Epidermal melanocyte (primary cell): ENCODE results near the gene LAMA4.

Experiments used
- DNase-seq: peaks from one replicate; pipeline ENCODE4 v3.0.0; 2011; ENCODE audit warnings: low spot score; ENCODE audit not compliant: insufficient read length

The LAMA4 gene

DNA sequence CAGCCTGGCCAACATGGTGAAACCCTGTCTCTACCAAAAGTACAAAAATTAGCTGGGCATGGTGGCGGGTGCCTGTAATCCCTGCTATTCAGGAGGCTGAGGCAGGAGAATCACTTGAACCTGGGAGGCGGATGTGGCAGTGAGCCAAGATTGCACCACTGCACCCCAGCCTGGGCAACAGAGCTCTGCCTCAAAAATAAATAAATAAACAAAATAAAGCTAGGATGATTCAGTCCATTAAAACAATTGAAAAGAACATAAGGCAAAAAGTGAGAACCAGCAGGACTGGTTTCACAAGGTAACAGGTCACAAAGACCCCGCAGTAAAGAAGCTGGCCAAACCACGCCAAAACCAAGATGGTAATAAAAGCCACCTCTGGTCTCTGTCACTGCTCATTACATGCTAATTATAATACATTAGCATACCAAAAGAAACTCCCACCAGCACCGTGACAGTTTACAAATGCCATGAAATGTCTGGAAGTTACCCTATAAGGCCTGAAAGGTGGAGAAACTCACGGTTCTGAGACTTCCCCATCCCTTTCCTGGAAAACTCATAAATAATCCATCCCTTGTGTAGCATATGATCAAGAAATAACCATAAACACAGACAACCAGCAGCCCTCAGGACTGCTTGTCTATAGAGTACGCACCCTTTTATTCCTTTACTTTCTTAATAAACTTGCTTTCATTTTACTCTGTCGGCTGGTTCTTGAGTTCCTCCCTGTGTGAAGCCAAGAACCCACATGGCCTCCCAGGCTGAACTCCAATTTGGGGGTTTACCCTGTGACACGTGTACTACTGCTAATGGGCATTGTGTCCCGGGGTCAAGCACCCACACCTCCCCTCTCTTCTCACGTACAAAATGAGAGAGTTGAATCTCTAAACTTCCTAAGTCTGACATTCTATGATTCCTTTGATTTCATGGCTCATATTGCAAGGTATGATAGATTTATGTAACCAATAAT is 10.2 kb downstream of the LAMA4 start:
- DNase-seq, result no peak

DNA sequence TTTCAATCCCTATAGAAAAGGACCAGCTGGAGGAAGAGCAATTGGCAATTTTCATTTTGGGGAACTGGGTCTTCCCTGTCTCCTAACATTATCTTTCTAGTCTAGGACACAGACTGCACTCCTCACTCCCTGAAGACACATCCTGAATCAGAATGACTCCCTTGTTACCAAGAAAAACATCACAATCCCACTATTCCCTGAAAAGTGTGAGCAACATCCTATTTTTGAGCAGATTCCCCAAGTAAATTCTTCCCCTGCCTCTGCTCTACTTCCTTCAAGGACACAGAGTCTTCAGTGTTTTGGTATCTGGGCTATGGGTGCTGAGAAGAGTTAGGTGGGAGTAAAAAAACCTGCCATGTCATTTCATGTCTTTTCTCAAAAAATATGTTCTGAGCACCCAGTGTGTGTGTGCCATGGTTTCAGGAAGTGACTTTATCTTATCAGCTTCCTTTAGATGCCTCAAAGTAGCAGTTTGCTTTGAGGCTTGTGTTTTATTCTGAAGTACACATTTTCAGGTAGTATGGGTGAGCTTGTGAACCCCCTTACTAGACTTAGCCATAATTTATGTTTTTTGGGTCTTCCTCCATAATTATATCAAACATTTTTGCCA is 12.4 kb downstream of the LAMA4 start:
- DNase-seq, result no peak

DNA sequence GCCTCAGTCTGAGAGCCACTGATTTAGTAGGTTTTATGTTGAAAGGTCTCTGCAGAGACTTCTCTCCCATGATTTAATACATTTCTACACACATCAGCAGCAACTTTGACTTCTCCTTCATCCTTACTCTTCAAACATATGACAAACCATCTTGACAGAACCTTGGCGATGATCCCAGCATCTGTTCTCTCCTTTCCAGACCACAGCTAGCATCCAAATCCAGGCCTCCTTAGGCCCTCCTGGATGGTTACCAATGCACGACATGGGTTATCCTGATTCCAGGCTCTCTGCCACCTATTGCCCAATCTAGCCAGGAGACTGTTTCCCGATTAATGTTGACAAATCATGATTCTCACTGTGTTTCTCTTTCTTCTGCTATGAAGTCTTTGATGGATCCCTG is 16.8 kb downstream of the LAMA4 start:
- DNase-seq, result no peak

DNA sequence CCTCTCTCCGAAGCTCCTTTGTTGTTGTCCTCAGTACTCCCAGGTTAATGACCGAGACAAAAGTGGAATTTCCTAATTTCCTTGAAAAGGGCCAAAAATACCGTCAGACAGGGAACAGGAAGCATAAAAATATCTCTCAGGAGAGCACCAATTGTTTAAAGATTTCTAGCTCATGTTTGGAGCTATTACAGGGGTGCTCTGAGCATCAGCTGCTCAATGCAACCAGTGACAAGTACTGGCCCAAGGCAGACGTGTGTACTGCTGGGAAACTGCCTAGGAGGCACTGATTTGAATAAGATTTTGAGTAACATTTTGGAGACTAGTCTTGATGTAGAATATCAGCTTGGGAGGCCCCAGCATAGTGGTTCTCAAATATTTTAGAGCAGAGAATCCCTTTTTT is 17.3 kb downstream of the LAMA4 start:
- no peak for DNase-seq

DNA sequence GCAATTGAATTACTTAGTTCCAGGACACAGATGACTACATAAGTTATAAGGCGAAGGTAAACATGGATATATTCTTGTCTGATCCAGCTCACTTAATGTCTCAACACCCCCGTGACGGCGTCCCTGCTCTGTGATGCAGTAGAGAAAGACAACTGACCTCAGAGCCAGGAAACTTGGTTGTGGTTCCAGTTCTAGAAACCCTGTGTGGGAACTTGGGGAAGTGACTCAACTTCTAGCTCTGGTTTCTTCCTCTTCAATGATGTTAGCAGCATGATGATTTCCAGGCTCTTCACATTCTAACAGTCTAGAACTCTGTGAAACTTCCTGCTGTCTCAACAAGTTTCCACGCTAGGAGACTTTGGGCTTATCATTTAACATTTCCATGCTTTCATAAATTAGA is 18.4 kb downstream of the LAMA4 start:
- DNase-seq, result no peak

DNA sequence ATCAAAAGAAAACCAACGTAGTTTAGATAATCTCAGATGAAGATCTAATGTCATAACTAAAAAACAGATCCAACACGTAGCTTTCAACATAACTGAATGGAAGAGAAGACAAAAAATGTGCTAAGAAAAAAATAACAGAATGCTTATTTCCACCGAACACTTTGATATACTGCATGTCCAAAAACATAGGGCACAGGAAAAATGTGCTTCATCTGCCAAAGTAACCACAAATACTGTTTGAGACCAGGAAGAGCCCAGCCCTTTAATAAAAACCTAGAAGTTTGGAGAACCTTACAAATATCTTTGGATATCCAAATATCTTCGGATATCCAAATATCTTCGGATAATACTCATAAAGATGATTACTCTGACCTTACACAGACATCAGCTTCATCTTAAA is 19.8 kb downstream of the LAMA4 start:
- no peak for DNase-seq

DNA sequence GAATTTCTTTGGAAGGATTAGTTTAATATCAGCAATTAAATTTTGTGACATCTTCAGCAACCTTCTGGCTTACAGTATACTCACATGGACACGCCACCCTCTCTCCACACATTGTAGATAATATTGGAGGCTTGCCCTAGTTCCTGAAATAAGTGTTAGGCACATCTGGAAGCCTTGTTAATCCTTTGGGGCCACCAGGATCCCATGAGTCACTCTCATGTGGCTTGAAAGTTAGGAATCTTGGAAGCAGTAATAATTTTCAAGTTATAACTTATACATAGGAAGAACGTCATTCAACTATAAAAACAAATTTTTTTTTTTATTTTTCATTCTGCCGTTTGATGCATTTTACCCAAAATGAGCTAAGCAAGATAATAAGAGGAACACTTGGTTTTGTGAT is 20.5 kb downstream of the LAMA4 start:
- DNase-seq, result no peak

DNA sequence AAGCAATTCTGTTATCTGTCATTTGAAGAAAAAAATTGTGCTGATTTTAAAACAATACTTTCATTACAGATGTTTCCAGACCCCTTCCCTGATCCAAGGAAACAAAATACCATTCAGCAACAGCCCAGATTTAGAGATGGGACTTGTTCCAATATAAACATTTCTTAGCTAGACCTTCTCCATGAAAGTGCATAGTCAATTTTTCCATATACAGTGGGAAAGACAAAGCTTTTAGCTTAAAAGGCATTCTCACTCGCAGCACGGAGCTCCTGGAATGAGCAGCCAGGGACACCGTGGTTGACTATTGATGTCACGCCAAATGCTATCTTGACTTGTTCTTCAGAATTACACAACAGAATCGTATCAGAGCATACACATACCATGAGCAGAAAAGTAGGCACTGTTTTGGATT is 21.5 kb downstream of the LAMA4 start:
- DNase-seq, result no peak

DNA sequence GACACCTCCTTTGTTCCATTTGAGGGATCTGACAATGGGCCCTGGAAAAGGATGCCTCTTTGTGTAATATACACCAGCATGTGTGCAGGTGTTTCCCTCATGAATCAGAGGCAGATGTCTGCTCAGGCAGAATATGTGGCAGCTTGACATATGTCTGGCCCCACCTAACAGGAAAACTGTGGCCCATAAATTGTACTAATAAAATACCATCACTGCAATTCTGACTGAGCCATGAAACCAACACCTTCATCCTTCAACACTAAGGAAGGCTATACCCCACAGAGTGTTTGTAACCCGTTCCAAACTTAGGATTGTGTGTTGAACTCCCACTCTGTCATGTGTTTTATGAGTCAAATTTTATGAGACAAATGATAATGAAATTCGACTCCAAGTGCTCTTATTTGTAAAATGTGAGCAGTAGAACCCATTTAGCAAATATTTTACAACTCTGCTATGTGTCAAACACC is 22.7 kb downstream of the LAMA4 start:
- no peak for DNase-seq

DNA sequence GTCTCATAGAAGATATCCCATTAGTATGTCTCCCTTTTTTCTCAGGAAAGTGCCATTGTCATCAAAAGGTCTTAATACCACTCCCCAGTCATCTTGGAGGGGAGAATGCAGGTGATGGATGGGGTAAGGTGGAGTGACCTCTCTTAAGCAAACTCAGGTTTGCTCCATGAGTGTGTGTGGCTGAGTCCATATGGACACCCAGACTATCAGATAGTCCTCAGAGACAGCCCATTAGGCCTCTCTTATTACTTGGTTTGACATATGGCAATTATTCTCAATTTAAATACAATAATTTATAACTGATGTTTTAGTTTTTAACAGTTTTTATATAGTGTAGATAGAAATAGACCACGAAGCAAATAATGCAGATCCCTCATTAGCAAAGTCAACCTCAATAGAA is 23.2 kb downstream of the LAMA4 start:
- DNase-seq, result no peak

DNA sequence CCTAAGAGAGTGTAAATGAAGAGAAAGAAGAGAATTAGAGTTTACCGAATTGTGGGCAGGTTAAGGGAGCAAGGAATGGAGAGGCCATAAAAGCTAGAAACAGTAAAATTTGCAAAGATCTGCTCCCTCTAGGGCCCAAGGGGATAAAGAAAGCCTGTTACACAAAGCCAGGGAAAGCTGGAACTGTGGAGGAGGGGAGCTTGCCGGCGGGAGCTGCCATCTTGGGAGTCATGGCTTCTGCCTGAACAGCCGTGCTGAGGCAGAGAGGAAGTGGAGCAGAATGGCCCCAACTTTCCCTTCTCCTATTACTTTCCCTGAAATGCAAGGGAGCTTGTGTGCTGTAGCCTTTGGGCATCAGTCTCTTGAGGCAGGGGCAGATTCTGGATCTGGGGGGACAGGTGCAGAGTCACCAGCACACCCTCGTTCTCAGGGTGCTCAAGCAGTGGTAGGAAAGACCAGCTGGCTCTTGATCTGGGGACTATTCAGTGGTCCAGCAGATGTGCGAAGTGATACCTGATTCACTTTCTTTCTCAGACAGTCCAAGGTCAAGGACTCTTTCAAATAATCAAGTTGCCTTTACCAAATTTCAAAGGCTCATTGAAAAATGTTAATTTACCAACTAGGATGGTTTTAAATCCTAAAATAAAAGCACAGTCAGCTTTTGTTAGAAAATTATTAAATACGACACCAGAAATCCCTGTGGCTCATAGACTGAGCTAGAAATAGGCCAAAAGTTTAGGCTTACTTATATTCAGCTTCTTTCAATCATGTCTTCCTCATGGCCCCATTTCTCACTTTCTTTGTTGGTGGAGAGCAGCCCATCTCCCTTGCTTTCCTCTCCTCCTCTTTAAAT is 25.7 kb downstream of the LAMA4 start:
- no peak for DNase-seq

DNA sequence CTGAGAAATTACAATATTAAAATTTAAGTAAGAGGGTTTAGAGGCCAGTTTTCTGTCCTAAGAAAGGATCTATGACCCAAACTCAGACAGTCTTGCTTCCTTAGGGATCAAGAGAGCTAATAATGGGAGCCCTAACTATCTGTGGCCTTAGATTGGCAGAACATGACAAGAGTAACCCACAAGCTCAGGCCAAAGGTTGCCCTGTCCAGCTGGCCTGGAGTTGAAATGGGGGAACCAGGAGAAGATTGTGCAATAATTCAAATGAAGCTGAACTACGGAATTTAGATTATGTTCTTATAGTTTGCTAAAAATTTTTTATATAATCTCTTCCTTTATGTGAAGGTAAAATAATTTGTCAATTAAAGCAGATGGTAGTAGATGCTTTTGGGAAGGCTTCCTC is 26.4 kb downstream of the LAMA4 start:
- no peak for DNase-seq

DNA sequence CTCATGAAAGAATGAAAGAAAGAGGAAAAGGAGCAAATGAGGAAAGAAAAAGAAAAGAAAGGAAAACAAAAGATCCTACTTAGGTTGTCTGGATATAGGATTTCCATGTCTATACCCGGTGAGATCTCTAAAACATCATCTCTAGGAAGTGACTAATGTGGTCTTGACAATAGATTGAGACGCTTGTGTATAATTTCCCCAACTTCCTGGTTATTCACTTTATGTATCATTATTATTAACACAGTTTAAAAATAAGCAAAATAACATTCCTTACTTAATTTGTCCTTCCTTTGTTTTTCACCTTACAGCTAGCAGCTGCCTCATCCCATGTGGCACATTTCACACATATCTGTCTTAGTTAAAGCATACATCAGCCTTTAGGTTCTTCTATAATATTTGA is 27.0 kb downstream of the LAMA4 start:
- DNase-seq, result no peak

DNA sequence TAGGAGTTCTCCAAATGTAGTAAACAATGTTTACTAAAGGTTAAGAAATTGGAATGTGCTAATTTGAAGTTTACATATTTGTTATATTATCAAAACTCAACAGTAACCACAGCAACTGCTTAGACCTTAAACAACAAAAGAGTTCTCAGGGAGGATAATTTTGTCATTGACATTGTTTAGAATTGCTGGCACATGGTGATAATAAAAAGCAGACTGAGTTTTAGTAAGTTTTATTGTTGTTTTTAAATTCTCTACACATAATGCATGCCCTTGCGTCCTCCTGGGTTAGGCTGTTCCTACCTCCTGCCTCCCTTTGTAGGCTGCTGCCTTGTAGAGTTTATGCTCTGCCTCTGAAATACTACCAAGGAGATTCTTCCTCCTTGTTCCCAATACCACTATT is 28.7 kb downstream of the LAMA4 start:
- no peak for DNase-seq

DNA sequence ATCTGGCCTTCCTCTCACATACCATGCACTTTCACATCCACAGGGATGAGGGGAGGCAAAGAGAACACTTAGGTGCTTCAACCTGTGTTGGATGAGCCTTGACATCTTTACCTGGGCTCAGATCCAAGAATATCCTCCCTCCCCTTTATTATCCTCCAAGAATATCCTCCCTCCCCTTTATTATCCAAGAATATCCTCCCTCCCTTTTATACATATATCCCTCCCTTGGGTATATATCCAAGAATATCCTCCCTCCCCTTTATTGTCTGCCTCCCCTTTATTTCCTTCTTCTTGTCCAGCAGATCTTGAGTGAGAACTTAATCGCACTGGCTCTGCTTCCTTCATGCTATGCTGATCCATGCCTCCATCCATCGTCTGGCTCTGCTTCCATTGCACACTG is 30.3 kb downstream of the LAMA4 start:
- no peak for DNase-seq

DNA sequence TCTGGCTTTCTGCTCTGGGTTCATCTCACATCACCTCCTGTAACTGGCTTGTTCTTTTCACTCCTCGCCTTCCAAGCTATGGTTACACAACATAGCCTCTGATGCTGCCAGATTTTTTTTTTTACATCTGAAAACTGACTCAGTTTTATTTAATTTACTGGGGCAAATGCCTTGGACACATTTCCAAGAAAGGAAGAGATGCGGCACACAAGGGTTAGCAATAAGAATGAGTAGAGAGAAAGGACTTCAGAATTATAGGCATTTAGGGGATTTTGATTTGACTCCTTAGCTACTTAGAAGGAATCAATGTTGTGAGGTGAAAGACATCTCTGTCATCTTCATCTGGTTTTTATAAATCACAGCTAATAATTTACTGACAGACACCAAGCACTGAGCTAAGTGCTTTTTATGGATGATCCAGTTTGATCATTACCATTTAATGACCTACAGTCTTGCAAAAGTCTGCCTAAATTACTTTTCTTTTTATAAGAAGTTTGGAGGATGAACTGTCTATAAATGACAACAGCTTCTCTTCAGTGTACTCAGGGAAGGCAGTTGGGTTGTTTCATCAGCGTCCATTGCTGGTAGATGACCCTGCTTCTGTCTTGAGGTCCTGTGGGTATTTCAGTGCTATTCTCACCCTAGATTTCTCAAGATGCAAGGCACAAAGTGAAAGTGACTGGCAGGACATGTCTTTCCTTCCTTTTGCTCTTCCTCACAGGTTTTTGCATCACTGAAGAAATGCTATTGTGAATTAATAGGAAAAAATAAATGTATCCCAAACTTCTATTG is 31.1 kb downstream of the LAMA4 start:
- DNase-seq, result no peak

DNA sequence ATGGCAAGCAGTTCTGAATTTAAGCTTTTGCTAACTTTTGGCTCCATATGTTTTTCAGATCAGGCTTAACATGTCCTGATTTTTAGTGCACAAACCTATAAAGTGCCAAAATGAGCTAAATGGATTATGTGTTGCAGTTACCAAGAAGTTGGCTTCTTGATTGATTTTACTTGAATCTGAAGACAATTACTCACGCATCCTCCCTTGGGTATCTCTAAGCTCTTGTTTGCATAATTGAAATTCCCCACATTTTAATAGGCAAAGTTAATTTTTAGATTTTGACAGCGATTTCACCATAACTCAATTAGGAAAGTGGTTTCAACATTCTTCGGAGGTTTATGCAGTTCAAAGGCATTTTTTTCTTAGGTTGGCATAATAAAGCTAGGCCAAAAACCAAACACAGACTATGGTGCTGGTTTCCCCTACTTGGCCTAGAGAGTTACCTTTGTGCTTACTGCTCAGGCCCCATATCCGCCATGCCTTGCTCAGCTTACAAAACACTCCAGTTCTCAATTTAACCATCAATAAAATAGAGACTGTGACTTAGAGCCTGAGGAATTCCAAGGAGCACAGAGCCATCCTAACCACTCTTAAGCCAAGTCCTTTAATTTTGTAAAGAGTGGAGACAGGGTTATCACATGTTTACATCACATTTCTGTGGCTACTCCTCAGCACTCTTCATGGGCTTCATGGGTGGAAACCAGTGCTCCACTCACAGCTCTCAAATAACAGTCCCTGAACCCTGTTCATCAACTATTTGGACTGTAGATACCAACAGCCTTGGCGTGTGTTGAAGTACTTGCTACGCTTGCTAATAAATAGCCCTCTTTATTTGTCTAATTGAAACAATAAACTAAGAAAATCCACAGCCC is 32.1 kb downstream of the LAMA4 start:
- DNase-seq, result no peak

DNA sequence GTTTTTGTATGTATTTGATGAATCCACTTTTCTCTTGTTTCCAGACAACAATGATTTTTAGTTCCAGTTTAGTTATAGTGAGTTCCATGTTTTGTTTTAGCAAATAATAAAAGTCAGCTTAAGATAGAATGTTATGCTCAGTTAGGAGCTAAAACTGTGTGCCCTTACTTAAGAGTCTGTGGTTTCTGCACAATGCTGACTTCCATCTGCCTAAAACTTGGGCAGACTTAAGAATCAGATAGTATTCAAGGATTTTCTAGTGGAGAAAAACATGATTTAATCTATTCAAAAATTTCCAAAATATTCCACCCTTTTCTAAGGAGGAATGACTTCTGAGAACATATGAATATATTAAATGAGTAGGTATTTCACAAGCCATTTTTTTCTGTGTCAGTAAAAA is 32.8 kb downstream of the LAMA4 start:
- DNase-seq, result no peak

DNA sequence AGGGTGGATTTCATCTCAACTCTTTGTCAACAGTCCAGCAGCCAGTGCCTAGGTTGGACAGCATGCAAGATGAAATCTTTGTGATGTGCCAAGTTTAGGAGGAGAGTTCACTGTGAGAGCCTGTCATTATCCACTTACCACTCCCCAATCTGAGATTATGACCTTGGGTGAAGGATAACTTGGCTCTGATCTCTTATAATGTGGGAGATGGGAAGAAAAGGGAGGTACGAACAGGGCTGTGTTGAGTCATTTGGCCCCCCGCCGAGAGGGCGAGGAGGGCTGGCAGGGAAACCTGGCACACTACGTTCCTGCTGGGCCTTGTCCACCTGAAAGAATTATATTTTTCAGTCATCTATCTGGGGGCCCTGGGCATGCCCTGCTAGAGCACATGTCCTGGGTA is 35.8 kb downstream of the LAMA4 start:
- DNase-seq, result no peak
